HEK293 (cell line): ENCODE data around the gene DSE.

ENCODE experiments used
- CTCF ChIA-PET: fragments of 350-600 bp; formaldehyde crosslinking; extraction: SDS; loops from one replicate; lab custom pipeline; 2021; ENCODE audit warnings: antibody characterized with exemption; lab: Yijun Ruan, JAX
- POLR2A ChIA-PET: fragments of 300-600 bp; formaldehyde crosslinking; extraction: SDS; loops from one replicate; lab custom pipeline; 2020; ENCODE audit warnings: antibody characterized with exemption, inconsistent platforms; lab: Yijun Ruan, JAX
- H3K27ac ChIP-seq: fragments of 200-500 bp; sonication (Bioruptor generic); 2 replicates; pipeline ENCODE4 v1.5.1; 2014; ENCODE audit warnings: low read depth, low read length, control low read depth, inconsistent platforms; ENCODE audit errors: extremely low read depth
- H3K36me3 ChIP-seq, 2 experiments: fragments of 200-500 bp in 1 of 2; sonication (Bioruptor generic) in 1 of 2; 1 replicate in 1 of 2; 2 replicates in 1 of 2; pipeline ENCODE4 v1.5.1; 2014 to 2017; ENCODE audit warnings: inconsistent platforms in 2 of 2, low read length in 2 of 2; ENCODE audit not compliant: control insufficient read depth in 2 of 2, insufficient read depth in 1 of 2
- H3K4me1 ChIP-seq: fragments of 200-500 bp; sonication (Bioruptor generic); 2 replicates; pipeline ENCODE4 v1.5.1; 2014; ENCODE audit warnings: mild to moderate bottlenecking, low read length, inconsistent platforms; ENCODE audit not compliant: control insufficient read depth, insufficient read depth
- H3K4me3 ChIP-seq: 2 replicates; pipeline ENCODE4 v1.5.1; 2011; ENCODE audit warnings: low read depth, mild to moderate bottlenecking, control low read depth, low read length, moderate library complexity
- H3K9me3 ChIP-seq: fragments of 200-500 bp; sonication (Bioruptor generic); 2 replicates; pipeline ENCODE4 v1.5.1; 2014; ENCODE audit warnings: low read depth, low read length, inconsistent platforms; ENCODE audit not compliant: control insufficient read depth, insufficient read depth
- BCL11A ChIP-seq: fragments of 450-650 bp; formaldehyde crosslinking; IDR thresholded peaks from 2 replicates; pipeline ENCODE4 v1.5.1; 2016; ENCODE audit warnings: low read depth, missing biosample characterization, missing genetic modification characterization
- BCL11B ChIP-seq: fragments of 450-650 bp; formaldehyde crosslinking; IDR thresholded peaks from 2 replicates; pipeline ENCODE4 v1.5.1; 2016; ENCODE audit warnings: low read depth, missing biosample characterization, missing genetic modification characterization
- BCL6B ChIP-seq: fragments of 450-650 bp; formaldehyde crosslinking; IDR thresholded peaks from 2 replicates; pipeline ENCODE4 v1.5.1; 2017; ENCODE audit warnings: missing biosample characterization, missing genetic modification characterization
- FEZF1 ChIP-seq: fragments of 450-650 bp; formaldehyde crosslinking; IDR thresholded peaks from 2 replicates; pipeline ENCODE4 v1.5.1; 2016; ENCODE audit warnings: missing biosample characterization, missing genetic modification characterization
- IKZF3 ChIP-seq: fragments of 450-650 bp; IDR thresholded peaks from 2 replicates; pipeline ENCODE4 v1.5.0; 2018; ENCODE audit warnings: missing biosample characterization, mild to moderate bottlenecking, missing genetic modification characterization, moderate library complexity
- PBX3 ChIP-seq: sonication (generic); formaldehyde crosslinking; IDR thresholded peaks from 2 replicates; pipeline ENCODE4 v1.8.1; 2022; ENCODE audit warnings: mild to moderate bottlenecking, moderate library complexity, missing genetic modification reagents
- YY1 ChIP-seq: fragments of 450-650 bp; formaldehyde crosslinking; IDR thresholded peaks from 2 replicates; pipeline ENCODE4 v1.5.1; 2018; ENCODE audit warnings: missing biosample characterization, missing genetic modification characterization
- ZBTB21 ChIP-seq: fragments of 450-650 bp; formaldehyde crosslinking; IDR thresholded peaks from 2 replicates; pipeline ENCODE4 v1.5.1; 2017; ENCODE audit warnings: missing biosample characterization, missing genetic modification characterization
- ZBTB8A ChIP-seq: fragments of 450-650 bp; formaldehyde crosslinking; IDR thresholded peaks from 2 replicates; pipeline ENCODE4 v1.5.1; 2016; ENCODE audit warnings: missing biosample characterization, missing genetic modification characterization
- ZFHX2 ChIP-seq: fragments of 450-650 bp; formaldehyde crosslinking; conservative IDR thresholded peaks from 2 replicates; pipeline ENCODE4 v1.5.1; 2016; ENCODE audit warnings: missing biosample characterization, missing genetic modification characterization
- ZNF155 ChIP-seq: fragments of 450-650 bp; formaldehyde crosslinking; IDR thresholded peaks from 2 replicates; pipeline ENCODE4 v1.5.1; 2016; ENCODE audit warnings: missing biosample characterization, missing genetic modification characterization
- ZNF223 ChIP-seq: fragments of 450-650 bp; formaldehyde crosslinking; IDR thresholded peaks from 2 replicates; pipeline ENCODE4 v1.5.1; 2016; ENCODE audit warnings: missing biosample characterization, missing genetic modification characterization
- ZNF292 ChIP-seq: fragments of 450-650 bp; formaldehyde crosslinking; IDR thresholded peaks from 2 replicates; pipeline ENCODE4 v1.5.1; 2016; ENCODE audit warnings: low read depth, missing biosample characterization, missing genetic modification characterization, borderline replicate concordance
- ZNF324 ChIP-seq: fragments of 450-650 bp; formaldehyde crosslinking; IDR thresholded peaks from 2 replicates; pipeline ENCODE4 v1.5.1; 2016; ENCODE audit warnings: missing biosample characterization, missing genetic modification characterization
- ZNF37A ChIP-seq: fragments of 450-650 bp; IDR thresholded peaks from 2 replicates; pipeline ENCODE4 v1.5.1; 2018; ENCODE audit warnings: missing biosample characterization, missing genetic modification characterization
- ZNF513 ChIP-seq: fragments of 450-650 bp; IDR thresholded peaks from 2 replicates; pipeline ENCODE4 v1.5.1; 2018; ENCODE audit warnings: missing biosample characterization, missing genetic modification characterization
- ZNF571 ChIP-seq: fragments of 450-650 bp; formaldehyde crosslinking; IDR thresholded peaks from 2 replicates; pipeline ENCODE4 v1.5.0; 2017; ENCODE audit warnings: missing biosample characterization, missing genetic modification characterization
- ZNF596 ChIP-seq: fragments of 450-650 bp; IDR thresholded peaks from 2 replicates; pipeline ENCODE4 v1.5.0; 2018; ENCODE audit warnings: missing biosample characterization, mild to moderate bottlenecking, missing genetic modification characterization, moderate library complexity
- ZNF654 ChIP-seq: fragments of 450-650 bp; formaldehyde crosslinking; IDR thresholded peaks from 2 replicates; pipeline ENCODE4 v1.5.1; 2016; ENCODE audit warnings: low read depth, missing biosample characterization, missing genetic modification characterization
- ZNF837 ChIP-seq: fragments of 450-650 bp; formaldehyde crosslinking; IDR thresholded peaks from 2 replicates; pipeline ENCODE4 v1.5.1; 2016; ENCODE audit warnings: missing biosample characterization, missing genetic modification characterization
- ZSCAN16 ChIP-seq: fragments of 450-650 bp; formaldehyde crosslinking; IDR thresholded peaks from 2 replicates; pipeline ENCODE4 v1.5.1; 2016; ENCODE audit warnings: missing biosample characterization, missing genetic modification characterization
- ZSCAN18 ChIP-seq: fragments of 450-650 bp; formaldehyde crosslinking; IDR thresholded peaks from 2 replicates; pipeline ENCODE4 v1.5.1; 2016; ENCODE audit warnings: missing biosample characterization, missing genetic modification characterization
- TF ChIP-seq, protein P1 (sequence below): fragments of 450-650 bp; formaldehyde crosslinking; IDR thresholded peaks from 2 replicates; pipeline ENCODE4 v1.5.1; 2017; ENCODE audit warnings: missing biosample characterization, missing genetic modification characterization
- TF ChIP-seq, protein P2 (sequence below): fragments of 450-650 bp; formaldehyde crosslinking; IDR thresholded peaks from 2 replicates; pipeline ENCODE4 v1.5.1; 2016; ENCODE audit warnings: missing biosample characterization, missing genetic modification characterization

The DSE gene

GRCh38 chr6:116456927-116457326 is 86.2 kb downstream of the DSE start:
- ChIA-PET POLR2A (no interaction called here), CTCF (interaction anchor here (1.0 kb wide), 1 partner anchor 188 kb away, joined by 3 read pairs; no protein-coding TSS in a partner anchor)
- TF ChIP-seq, protein P1, sequence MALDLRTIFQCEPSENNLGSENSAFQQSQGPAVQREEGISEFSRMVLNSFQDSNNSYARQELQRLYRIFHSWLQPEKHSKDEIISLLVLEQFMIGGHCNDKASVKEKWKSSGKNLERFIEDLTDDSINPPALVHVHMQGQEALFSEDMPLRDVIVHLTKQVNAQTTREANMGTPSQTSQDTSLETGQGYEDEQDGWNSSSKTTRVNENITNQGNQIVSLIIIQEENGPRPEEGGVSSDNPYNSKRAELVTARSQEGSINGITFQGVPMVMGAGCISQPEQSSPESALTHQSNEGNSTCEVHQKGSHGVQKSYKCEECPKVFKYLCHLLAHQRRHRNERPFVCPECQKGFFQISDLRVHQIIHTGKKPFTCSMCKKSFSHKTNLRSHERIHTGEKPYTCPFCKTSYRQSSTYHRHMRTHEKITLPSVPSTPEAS (tag by site-specific recombination), result no peak
- TF ChIP-seq IKZF3 (tag by site-specific recombination) (no peak), ZNF223 (no peak), ZNF596 (no peak), ZNF37A (no peak)
- TF ChIP-seq, all 188 proteins: peak for 0

DNA sequence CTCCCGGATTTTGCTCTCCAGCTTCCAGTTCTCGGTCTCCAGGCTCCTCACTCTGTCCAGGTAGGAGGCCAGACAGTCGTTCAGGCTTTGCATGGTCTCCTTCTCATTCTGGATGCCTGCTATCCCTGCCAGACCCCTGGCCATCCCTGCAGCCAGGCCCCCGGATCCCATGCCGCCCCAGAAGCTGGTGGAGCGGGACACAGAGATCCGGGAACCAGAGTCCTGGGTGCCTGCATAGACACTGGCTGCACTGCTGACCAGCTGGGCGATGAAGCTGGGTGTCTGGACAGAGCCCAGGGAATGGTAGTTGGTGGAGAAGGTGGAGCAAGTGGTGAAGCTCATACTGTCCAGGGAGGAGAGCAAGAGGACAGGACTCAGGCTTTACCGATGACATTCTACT is 87.5 kb downstream of the DSE start:
- Histone ChIP-seq H3K36me3 (no peaks in the 10 kb centered on the region), H3K4me1 (no peaks in the 10 kb centered on the region), H3K9me3 (no peaks in the 10 kb centered on the region), H3K27ac (no peak overlapping the region), H3K4me3 (no peak overlapping the region)
- POLR2A ChIA-PET, result no interaction called here
- no peak for TF ChIP-seq ZNF292 (tag by site-specific recombination)
- no peak for TF ChIP-seq ZBTB8A (tag by site-specific recombination)
- TF ChIP-seq ZNF324 (tag by site-specific recombination), result no peak
- TF ChIP-seq ZSCAN16 (tag by site-specific recombination), result no peak
- no peak for TF ChIP-seq PBX3 (CRISPR knock-in tag)
- no peak for TF ChIP-seq ZBTB21 (tag by site-specific recombination)
- TF ChIP-seq ZNF654 (tag by site-specific recombination), result no peak
- no peak for TF ChIP-seq BCL11A (tag by site-specific recombination)
- TF ChIP-seq, protein P2, sequence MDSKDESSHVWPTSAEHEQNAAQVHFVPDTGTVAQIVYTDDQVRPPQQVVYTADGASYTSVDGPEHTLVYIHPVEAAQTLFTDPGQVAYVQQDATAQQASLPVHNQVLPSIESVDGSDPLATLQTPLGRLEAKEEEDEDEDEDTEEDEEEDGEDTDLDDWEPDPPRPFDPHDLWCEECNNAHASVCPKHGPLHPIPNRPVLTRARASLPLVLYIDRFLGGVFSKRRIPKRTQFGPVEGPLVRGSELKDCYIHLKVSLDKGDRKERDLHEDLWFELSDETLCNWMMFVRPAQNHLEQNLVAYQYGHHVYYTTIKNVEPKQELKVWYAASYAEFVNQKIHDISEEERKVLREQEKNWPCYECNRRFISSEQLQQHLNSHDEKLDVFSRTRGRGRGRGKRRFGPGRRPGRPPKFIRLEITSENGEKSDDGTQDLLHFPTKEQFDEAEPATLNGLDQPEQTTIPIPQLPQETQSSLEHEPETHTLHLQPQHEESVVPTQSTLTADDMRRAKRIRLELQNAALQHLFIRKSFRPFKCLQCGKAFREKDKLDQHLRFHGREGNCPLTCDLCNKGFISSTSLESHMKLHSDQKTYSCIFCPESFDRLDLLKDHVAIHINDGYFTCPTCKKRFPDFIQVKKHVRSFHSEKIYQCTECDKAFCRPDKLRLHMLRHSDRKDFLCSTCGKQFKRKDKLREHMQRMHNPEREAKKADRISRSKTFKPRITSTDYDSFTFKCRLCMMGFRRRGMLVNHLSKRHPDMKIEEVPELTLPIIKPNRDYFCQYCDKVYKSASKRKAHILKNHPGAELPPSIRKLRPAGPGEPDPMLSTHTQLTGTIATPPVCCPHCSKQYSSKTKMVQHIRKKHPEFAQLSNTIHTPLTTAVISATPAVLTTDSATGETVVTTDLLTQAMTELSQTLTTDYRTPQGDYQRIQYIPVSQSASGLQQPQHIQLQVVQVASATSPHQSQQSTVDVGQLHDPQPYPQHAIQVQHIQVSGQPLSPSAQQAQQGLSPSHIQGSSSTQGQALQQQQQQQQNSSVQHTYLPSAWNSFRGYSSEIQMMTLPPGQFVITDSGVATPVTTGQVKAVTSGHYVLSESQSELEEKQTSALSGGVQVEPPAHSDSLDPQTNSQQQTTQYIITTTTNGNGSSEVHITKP, result no peak
- TF ChIP-seq BCL6B (tag by site-specific recombination), result no peak
- no peak for TF ChIP-seq BCL11B
- no peak for TF ChIP-seq ZSCAN18 (tag by site-specific recombination)
- TF ChIP-seq ZFHX2 (tag by site-specific recombination), result no peak
- no peak for TF ChIP-seq FEZF1 (tag by site-specific recombination)
- no peak for TF ChIP-seq YY1 (tag by site-specific recombination)
- TF ChIP-seq ZNF513 (tag by site-specific recombination), result no peak
- no peak for TF ChIP-seq ZNF837 (tag by site-specific recombination)
- TF ChIP-seq ZNF155, result no peak
- no peak for TF ChIP-seq ZNF571
- CTCF ChIA-PET, result interaction anchor here (0.6 to 0.8 kb wide), 2 partner anchors 15 to 74 kb away, joined by 3 to 5 read pairs; no protein-coding TSS in a partner anchor

More at GRCh38 chr6:116456927-116457326, 86.2 kb downstream of the DSE start:
- Histone ChIP-seq H3K36me3 (no peaks in the 10 kb centered on the region), H3K4me3 (no peak overlapping the region), H3K27ac (no peak overlapping the region), H3K4me1 (no peaks in the 10 kb centered on the region), H3K9me3 (no peaks in the 10 kb centered on the region)
